ENCODE results near the gene CORO6.
A peak's percentile ranks its signal among the peaks of the same experiment; 100 is the strongest.

CORO6 gene

GRCh38 chr17:29571486-29571882 lies 51.2 kb downstream of the CORO6 start:
- H3K4me1 Mint-ChIP-seq: peaks cover 16% of the 10 kb centered on the region
- CTCF ChIA-PET: interaction anchor here (0.9 to 6.1 kb wide), 5 partner anchors 8 to 45 kb away, joined by 3 to 31 read pairs (median 6); partner anchors contain the start of gene ANKRD13B
- H3K4me3 Mint-ChIP-seq: no peak overlapping the region
- H3K27ac Mint-ChIP-seq: no peak overlapping the region
- peaks cover 4% of the 10 kb centered on the region for H3K27me3 Mint-ChIP-seq
- H3K9me3 Mint-ChIP-seq: no peaks in the 10 kb centered on the region
- peak; percentile 14 for DNase-seq
- H3K36me3 Mint-ChIP-seq: peaks cover 27% of the 10 kb centered on the region

- H3K4me1 Mint-ChIP-seq: peaks cover 23% of the 10 kb centered on the region
- DNase-seq: peak; percentile 14
- H3K9me3 Mint-ChIP-seq: no peaks in the 10 kb centered on the region
- CTCF ChIA-PET: interaction anchor here (1.5 to 6.1 kb wide), 4 partner anchors 16 to 200 kb away, joined by 3 to 31 read pairs (median 10); no protein-coding TSS in a partner anchor
- H3K27me3 Mint-ChIP-seq: peaks cover 4% of the 10 kb centered on the region
- peaks cover 25% of the 10 kb centered on the region for H3K36me3 Mint-ChIP-seq
- H3K27ac Mint-ChIP-seq: peak overlapping the region; percentile 31
- H3K4me3 Mint-ChIP-seq: peak overlapping the region; percentile 4
Observed at GRCh38 chr17:29570521-29570920, 52.2 kb downstream of the CORO6 start.

DNA sequence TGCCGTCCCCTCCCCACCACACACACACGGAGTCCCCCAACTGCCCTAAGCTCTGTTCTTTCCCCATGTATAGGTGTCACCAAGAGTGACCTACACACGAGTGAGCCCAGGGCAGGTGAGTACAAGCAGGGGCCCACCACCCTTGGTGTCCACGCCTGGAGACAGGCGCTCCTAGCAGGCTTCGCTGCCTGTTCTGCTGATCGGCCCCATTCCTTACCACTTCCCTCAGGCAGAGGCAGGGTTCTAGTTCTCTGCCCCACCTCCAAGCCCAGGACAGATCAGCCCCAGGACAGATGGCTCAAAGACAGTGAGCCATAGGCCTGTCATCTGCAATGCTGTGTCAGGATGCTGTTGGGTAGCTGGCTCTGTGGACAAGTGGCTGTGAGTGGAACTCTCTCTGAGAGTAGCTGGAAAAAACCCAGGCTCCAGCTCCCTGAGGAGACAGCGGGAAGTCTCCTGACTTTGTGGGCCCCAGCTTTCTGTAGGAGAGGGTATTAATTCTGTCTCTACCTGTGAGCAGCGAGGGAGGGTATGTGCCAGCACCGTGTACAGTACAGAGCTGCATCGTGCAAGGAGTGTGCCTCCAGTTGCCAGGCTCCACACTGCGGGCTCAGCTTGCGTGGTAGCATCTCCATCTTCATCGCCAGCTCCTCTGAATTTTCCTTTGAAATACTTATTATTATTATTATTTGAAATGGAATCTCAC lies 53.3 kb downstream of the CORO6 start:
- Mint-ChIP-seq H3K27ac (peak overlapping the region; percentile 85), H3K9me3 (no peaks in the 10 kb centered on the region), H3K36me3 (peaks cover 20% of the 10 kb centered on the region), H3K4me1 (peaks cover 33% of the 10 kb centered on the region), H3K27me3 (peaks cover 4% of the 10 kb centered on the region), H3K4me3 (peak overlapping the region; percentile 89)
- no peak for DNase-seq
- CTCF ChIA-PET: interaction anchor here (1.4 to 6.1 kb wide), 5 partner anchors 14 to 524 kb away, joined by 3 to 31 read pairs (median 11); partner anchors contain the start of gene ANKRD13B

GRCh38 chr17:29568331-29569244 lies 54.1 kb downstream of the CORO6 start, which contains the start of gene TP53I13:
Gene TP53I13, plus strand, starts transcription at chr17:29568701. Its CDS starts 58 bp downstream, at chr17:29568759.
- DNase-seq: peak; percentile 93
- peak within 1 kb of the TSS; percentile 93 for H3K4me3 Mint-ChIP-seq
- H3K27ac Mint-ChIP-seq: peak within 1 kb of the TSS; percentile 99
- peaks cover 40% of the 10 kb centered on the region for H3K4me1 Mint-ChIP-seq
- peaks cover 4% of the 10 kb centered on the region for H3K27me3 Mint-ChIP-seq
- H3K9me3 Mint-ChIP-seq: no peaks in the 10 kb centered on the region
- CTCF ChIA-PET: interaction anchor here (1.4 to 6.1 kb wide), 5 partner anchors 15 to 525 kb away, joined by 3 to 31 read pairs (median 10); partner anchors contain the start of gene ANKRD13B
- H3K36me3 Mint-ChIP-seq: peaks cover 19% of the 10 kb centered on the region

DNA sequence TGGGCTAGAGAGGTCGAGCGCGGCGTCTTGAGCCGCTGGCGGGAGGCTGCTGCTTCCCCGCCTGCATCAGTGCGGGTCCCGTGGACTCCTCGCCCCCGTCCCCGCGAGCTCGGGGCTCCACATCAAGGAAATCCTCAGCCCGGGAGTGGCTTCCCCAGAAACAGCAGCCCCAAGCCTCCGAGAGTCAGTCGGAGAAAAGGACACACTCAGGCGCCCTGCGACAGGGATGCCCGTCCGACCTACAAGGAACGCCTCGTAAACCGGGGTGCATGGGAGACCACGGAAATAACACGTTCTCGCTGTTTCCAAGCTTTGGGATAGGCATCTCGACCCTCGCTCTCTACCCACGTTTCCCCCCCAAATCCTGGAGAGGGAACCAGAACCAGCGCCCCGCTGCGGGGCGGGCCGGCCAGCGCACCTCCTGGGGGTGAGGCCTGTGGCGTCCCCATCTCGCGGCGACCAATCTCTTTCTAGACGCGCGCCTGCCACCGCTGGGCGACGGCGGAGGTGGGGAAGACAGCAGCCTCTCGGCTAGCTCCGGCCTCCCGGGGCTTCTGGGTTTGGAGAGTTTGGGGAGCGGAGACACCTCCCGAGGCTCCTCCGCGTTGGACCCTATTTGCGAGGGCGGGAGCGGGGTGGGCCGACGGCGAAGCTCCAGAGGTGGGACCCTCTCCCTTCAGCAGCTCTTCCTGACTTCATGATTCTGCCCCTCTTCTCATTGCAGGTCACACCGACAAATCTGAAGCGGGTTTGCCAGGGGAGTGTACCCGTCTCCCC lies 55.0 kb downstream of the CORO6 start:
- Mint-ChIP-seq H3K4me1 (peaks cover 44% of the 10 kb centered on the region), H3K36me3 (peaks cover 17% of the 10 kb centered on the region), H3K4me3 (peak overlapping the region; percentile 93), H3K9me3 (no peaks in the 10 kb centered on the region), H3K27ac (peak overlapping the region; percentile 99), H3K27me3 (peaks cover 4% of the 10 kb centered on the region)
- CTCF ChIA-PET: interaction anchor here (2.1 to 6.1 kb wide), 4 partner anchors 16 to 198 kb away, joined by 6 to 31 read pairs (median 16); partner anchors contain the start of gene ANKRD13B
- peak; percentile 87 for DNase-seq

DNA sequence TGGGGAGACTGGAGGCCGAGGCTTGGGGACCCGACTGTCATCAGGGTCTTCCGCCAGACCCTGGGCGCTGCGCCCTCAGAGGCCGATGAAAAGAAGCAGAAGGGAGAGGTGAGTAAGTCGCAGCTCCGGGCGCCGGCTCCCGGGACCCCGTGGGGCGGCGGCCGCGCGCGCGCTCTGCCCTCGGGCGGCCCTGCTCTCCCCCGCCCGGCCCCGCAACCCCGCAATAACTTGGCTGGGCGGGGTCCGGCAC lies 55.5 kb downstream of the CORO6 start:
- peaks cover 4% of the 10 kb centered on the region for H3K27me3 Mint-ChIP-seq
- H3K4me1 Mint-ChIP-seq: peaks cover 47% of the 10 kb centered on the region
- no peaks in the 10 kb centered on the region for H3K9me3 Mint-ChIP-seq
- peak overlapping the region; percentile 99 for H3K27ac Mint-ChIP-seq
- CTCF ChIA-PET: interaction anchor here (0.6 to 6.1 kb wide), 5 partner anchors 16 to 429 kb away, joined by 3 to 31 read pairs (median 10); partner anchors contain the start of gene ANKRD13B
- peak overlapping the region; percentile 93 for H3K4me3 Mint-ChIP-seq
- peaks cover 22% of the 10 kb centered on the region for H3K36me3 Mint-ChIP-seq
- DNase-seq: no peak

GRCh38 chr17:29566473-29567303 lies 56.0 kb downstream of the CORO6 start, which contains the start of gene ABHD15:
Gene ABHD15, minus strand, starts transcription at chr17:29567037. Its CDS starts 71 bp downstream, at chr17:29566966.
- peak; percentile 74 for DNase-seq
- CTCF ChIA-PET: interaction anchor here (0.6 to 6.1 kb wide), 7 partner anchors 9 to 429 kb away, joined by 3 to 31 read pairs (median 6); partner anchors contain the start of gene ANKRD13B
- Mint-ChIP-seq H3K36me3 (peaks cover 28% of the 10 kb centered on the region), H3K27me3 (peaks cover 4% of the 10 kb centered on the region), H3K27ac (peak within 1 kb of the TSS; percentile 99), H3K4me3 (peak within 1 kb of the TSS; percentile 93), H3K4me1 (peaks cover 50% of the 10 kb centered on the region), H3K9me3 (no peaks in the 10 kb centered on the region)

DNA sequence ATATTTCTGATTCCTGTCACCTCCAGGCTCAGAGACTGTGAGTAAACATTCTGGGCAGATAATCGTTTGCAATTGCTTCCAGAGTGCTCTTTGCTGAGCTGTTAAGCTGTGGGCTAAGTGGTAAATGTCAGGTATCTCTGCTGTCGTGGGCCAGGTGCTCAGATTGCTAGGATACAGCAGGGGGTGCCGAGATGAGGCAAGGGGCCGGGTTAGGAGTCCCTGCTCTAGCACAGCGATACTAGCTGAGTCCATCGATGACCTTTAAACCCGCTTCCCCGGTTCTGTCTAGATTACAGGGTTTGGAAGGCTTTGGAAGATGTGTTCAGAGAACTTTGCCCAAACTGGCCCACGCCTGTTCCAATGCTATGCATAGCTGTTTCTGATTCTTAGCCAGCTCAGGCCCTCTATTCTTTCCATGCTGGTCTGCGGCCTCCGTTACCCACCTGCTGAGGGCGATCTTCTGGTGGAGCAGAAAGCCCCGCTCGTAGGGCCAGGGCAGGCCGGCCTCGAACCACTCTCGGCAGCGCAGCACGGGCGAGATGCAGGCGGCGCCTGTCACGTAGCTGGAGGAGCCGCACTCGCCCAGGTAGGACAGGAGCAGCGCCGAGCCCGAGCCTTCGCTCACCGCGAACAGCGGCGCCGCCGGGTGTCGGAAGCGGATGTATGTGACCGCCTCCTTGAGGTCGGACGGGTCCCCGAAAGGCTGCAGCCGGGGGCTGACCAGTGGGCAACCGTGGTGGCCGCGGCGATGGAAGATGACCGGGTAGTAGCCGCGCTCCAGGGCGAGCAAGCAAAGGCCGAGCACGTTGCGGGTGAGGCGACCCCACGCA lies 56.9 kb downstream of the CORO6 start:
- peaks cover 49% of the 10 kb centered on the region for H3K4me1 Mint-ChIP-seq
- H3K9me3 Mint-ChIP-seq: no peaks in the 10 kb centered on the region
- CTCF ChIA-PET: interaction anchor here (0.7 to 6.1 kb wide), 7 partner anchors 9 to 347 kb away, joined by 3 to 31 read pairs (median 4); partner anchors contain the start of gene ANKRD13B
- peaks cover 4% of the 10 kb centered on the region for H3K27me3 Mint-ChIP-seq
- peak overlapping the region; percentile 90 for H3K4me3 Mint-ChIP-seq
- peaks cover 29% of the 10 kb centered on the region for H3K36me3 Mint-ChIP-seq
- DNase-seq: peak; percentile 77
- peak overlapping the region; percentile 95 for H3K27ac Mint-ChIP-seq

Measured in activated naive CD4-positive, alpha-beta T cell treated with anti-CD3 and anti-CD28 coated beads, Interleukin-2, amount 10 ng/mL, durations not matched to agents 7 days and 5 days (primary cell).